ENCODE results near the gene CBLN1. TPM values are rescaled to one million over a fixed set of nuclear protein-coding genes. Genes with fewer than 3 reads are reported as not detected.

CBLN1 gene
- total RNA-seq: not detected

DNA sequence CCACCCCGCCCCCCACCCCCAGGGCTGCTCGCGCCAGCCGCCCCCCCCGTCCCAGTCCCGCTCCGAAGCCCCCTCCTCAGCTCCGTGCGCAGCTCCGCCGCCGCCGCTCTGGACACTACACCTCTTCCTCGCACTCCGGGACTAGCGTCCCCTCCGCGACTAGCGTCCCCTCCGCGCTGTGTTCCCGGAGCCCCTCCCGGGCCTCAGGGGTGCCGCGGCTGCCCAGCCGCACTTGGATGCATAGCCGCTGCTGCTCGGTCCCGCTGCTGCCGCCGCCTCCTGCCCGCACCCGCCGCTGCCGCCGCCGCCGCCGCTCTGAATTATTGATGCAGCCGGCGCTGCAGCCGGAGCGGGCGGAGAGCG, at the start of gene CBLN1:
Gene CBLN1 (minus strand): TSS at position 359 of the 363 bp plus-strand sequence. CDS start 373 bp downstream, outside the sequence.

Other genes starting within 250 kb of the CBLN1 start
- not detected for gene C16orf78, start 92.0 kb upstream of the CBLN1 start, total RNA-seq

Measured in activated naive CD4-positive, alpha-beta T cell treated with anti-CD3 and anti-CD28 coated beads, Interleukin-2, amount 10 ng/mL, durations not matched to agents 5 hours and 36 hours (primary cell).